DOHH2 (cell line): Measurements from ENCODE around the gene ADGRB3.

Experiments used
- EZH2phosphoT487 ChIP-seq: fragments of 200-600 bp; sonication (generic); IDR thresholded peaks from 2 replicates; pipeline ENCODE4 v1.6.1; 2017; ENCODE audit warnings: borderline replicate concordance, mild to moderate bottlenecking, antibody characterized with exemption, low read length, moderate library complexity, mixed read lengths
- TF ChIP-seq, protein P1 (sequence below): fragments of 200-600 bp; sonication (generic); IDR thresholded peaks from one replicate; pipeline ENCODE4 v1.5.1; 2014; ENCODE audit warnings: antibody characterized with exemption, mild to moderate bottlenecking, low read depth, low read length; ENCODE audit not compliant: poor library complexity, severe bottlenecking

DNA sequence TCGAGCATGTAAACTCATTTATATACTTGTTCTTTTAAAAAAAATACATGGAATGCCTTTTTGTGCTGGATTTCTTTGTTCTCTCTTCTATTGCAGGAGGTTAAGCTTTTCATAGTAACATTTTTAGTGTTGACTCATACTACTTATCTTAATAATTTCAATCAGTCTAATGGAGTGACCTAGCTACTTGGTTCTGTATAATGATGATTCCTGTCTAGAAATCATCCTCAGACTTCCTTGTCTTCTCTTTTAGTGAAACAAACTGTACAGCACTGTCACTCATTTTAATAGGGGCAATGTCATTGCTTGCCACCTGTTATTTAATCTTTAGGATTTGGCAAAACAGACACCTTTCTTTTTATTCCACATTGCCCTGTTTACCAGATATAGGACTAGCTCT, 62.3 kb downstream of the ADGRB3 start:
- TF ChIP-seq, protein P1, sequence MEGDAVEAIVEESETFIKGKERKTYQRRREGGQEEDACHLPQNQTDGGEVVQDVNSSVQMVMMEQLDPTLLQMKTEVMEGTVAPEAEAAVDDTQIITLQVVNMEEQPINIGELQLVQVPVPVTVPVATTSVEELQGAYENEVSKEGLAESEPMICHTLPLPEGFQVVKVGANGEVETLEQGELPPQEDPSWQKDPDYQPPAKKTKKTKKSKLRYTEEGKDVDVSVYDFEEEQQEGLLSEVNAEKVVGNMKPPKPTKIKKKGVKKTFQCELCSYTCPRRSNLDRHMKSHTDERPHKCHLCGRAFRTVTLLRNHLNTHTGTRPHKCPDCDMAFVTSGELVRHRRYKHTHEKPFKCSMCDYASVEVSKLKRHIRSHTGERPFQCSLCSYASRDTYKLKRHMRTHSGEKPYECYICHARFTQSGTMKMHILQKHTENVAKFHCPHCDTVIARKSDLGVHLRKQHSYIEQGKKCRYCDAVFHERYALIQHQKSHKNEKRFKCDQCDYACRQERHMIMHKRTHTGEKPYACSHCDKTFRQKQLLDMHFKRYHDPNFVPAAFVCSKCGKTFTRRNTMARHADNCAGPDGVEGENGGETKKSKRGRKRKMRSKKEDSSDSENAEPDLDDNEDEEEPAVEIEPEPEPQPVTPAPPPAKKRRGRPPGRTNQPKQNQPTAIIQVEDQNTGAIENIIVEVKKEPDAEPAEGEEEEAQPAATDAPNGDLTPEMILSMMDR: no peak
- TF ChIP-seq EZH2phosphoT487: no peak
